ENCODE measurements around the gene PCBP3.

DNA sequence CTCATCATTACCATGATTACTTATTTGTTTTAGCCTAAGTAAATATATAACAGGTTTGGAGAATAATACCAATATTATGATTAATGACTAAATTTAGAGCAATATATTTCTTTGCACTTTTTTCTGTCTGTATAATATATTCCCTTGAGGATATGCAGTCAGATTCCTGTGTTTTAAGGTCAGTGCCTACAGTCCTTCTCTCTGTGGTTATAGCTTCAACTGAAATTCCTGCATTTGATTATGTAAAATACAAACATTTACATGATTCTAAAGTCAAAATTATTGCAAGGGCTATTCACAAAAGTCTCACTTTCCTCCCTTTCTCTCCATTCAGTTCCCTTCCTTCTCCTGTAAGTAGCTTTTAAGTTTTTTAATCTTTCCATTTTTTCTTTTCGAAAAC is 195.1 kb downstream of the PCBP3 start:
- TF ChIP-seq, protein P1, sequence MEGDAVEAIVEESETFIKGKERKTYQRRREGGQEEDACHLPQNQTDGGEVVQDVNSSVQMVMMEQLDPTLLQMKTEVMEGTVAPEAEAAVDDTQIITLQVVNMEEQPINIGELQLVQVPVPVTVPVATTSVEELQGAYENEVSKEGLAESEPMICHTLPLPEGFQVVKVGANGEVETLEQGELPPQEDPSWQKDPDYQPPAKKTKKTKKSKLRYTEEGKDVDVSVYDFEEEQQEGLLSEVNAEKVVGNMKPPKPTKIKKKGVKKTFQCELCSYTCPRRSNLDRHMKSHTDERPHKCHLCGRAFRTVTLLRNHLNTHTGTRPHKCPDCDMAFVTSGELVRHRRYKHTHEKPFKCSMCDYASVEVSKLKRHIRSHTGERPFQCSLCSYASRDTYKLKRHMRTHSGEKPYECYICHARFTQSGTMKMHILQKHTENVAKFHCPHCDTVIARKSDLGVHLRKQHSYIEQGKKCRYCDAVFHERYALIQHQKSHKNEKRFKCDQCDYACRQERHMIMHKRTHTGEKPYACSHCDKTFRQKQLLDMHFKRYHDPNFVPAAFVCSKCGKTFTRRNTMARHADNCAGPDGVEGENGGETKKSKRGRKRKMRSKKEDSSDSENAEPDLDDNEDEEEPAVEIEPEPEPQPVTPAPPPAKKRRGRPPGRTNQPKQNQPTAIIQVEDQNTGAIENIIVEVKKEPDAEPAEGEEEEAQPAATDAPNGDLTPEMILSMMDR (IDR thresholded peaks at IDR 0.05) = no peak
- no peak for TF ChIP-seq POLR2A (IDR thresholded peaks at IDR 0.05)
